Effector CD8-positive, alpha-beta T cell (primary cell): Measurements from ENCODE around the gene MID2.
"Not testable (repeated sequence)": the region's sequence is repeated elsewhere in the genome, so short reads cannot be mapped to it uniquely, and the experiment has no call there.

ENCODE experiments used
- DNase-seq: peaks from one replicate; lab custom pipeline; 2025; lab: John Stamatoyannopoulos, UW

MID2 gene

GRCh38 chrX:107840971-107841370 is 15.3 kb downstream of the MID2 start:
- DNase-seq = no peak

GRCh38 chrX:107842715-107843400 is 17.2 kb downstream of the MID2 start:
- no peak for DNase-seq

- no peak for DNase-seq
Measured at GRCh38 chrX:107845625-107846024, 20.0 kb downstream of the MID2 start.

- no peak for DNase-seq
Measured at GRCh38 chrX:107848591-107848990, 22.9 kb downstream of the MID2 start.

- no peak for DNase-seq
Measured at GRCh38 chrX:107849747-107850421, 24.2 kb downstream of the MID2 start.

GRCh38 chrX:107850422-107850765 is 24.7 kb downstream of the MID2 start:
- DNase-seq = no peak

GRCh38 chrX:107851215-107851614 is 25.5 kb downstream of the MID2 start:
- DNase-seq = no peak

GRCh38 chrX:107851665-107852064 is 26.0 kb downstream of the MID2 start:
- DNase-seq = not testable (repeated sequence)

GRCh38 chrX:107856289-107856688 is 30.6 kb downstream of the MID2 start:
- no peak for DNase-seq

GRCh38 chrX:107857041-107857440 is 31.4 kb downstream of the MID2 start:
- not testable (repeated sequence) for DNase-seq

- DNase-seq = no peak
Measured at GRCh38 chrX:107857837-107858236, 32.2 kb downstream of the MID2 start.

GRCh38 chrX:107861056-107861455 is 35.4 kb downstream of the MID2 start:
- no peak for DNase-seq

- no peak for DNase-seq
Measured at GRCh38 chrX:107871136-107871535, 45.5 kb downstream of the MID2 start.

GRCh38 chrX:107878106-107878505 is 52.4 kb downstream of the MID2 start:
- no peak for DNase-seq

GRCh38 chrX:107880054-107880610 is 54.5 kb downstream of the MID2 start:
- DNase-seq = no peak

- DNase-seq = no peak
Measured at GRCh38 chrX:107894038-107894437, 68.4 kb downstream of the MID2 start.

GRCh38 chrX:107902721-107903120 is 77.1 kb downstream of the MID2 start:
- DNase-seq = no peak

GRCh38 chrX:107905366-107905765 is 79.7 kb downstream of the MID2 start:
- no peak for DNase-seq

- no peak for DNase-seq
Measured at GRCh38 chrX:107924136-107924746, 98.6 kb downstream of the MID2 start.

GRCh38 chrX:107934262-107934661 is 108.6 kb downstream of the MID2 start:
- DNase-seq = no peak

GRCh38 chrX:107935200-107935599 is 109.5 kb downstream of the MID2 start:
- no peak for DNase-seq

GRCh38 chrX:107935664-107936433 is 110.2 kb downstream of the MID2 start:
- DNase-seq = no peak
